Urinary bladder (tissue), 4 donors: ENCODE results near the gene LRRC8B. TPM values are rescaled to one million over a fixed set of nuclear protein-coding genes. Genes with fewer than 3 reads are reported as not detected.

Experiments used
- DNase-seq: peaks from one replicate; pipeline ENCODE4 v3.0.0-alpha.2; 2015; ENCODE audit errors: extremely low spot score
- H3K27ac ChIP-seq: one replicate; pipeline ENCODE4 v1.5.1; 2013; ENCODE audit warnings: low read depth, mild to moderate bottlenecking, moderate library complexity
- H3K36me3 ChIP-seq: one replicate; pipeline ENCODE4 v1.6.1; 2013; ENCODE audit warnings: mild to moderate bottlenecking, moderate library complexity; ENCODE audit not compliant: insufficient read depth
- H3K4me1 ChIP-seq: one replicate; pipeline ENCODE4 v1.6.1; 2013; ENCODE audit warnings: mild to moderate bottlenecking, moderate library complexity; ENCODE audit not compliant: insufficient read depth
- H3K4me3 ChIP-seq: one replicate; pipeline ENCODE4 v1.5.1; 2013; ENCODE audit warnings: low read depth, low read length
- WGBS: extraction: QIAGEN DNeasy Blood & Tissue Kit; methylation state at CpG from one replicate; pipeline ENCODE4 v1.1.7; 2013; 5-methylcytosine and 5-hydroxymethylcytosine counted together
- polyA plus RNA-seq: library from polyadenylated mRNA; stranded (reverse); fragments of 200-250 nt; gene quantifications from one replicate; pipeline ENCODE4 v1.2.3, GENCODE V29; 2013
- total RNA-seq: library from RNA; depleted of rRNA; stranded (reverse); fragments of >200 nt; gene quantifications from one replicate; pipeline ENCODE4 v1.2.3, GENCODE V29; 2014
- donor health status: healthy with polysubstance abuse.
- donor health status: healthy.

Gene LRRC8B
- 7.0 TPM for total RNA-seq
- 1.8 TPM for polyA plus RNA-seq

- H3K4me1 ChIP-seq: no peaks in the 10 kb centered on the region
- H3K4me3 ChIP-seq: peak within 1 kb of the TSS; percentile 86
- peak; percentile 56 for DNase-seq
- H3K27ac ChIP-seq: peak within 1 kb of the TSS; percentile 43
- under 1% methylated on average over 85 of the region's 85 CpGs for WGBS
- no peaks in the 10 kb centered on the region for H3K36me3 ChIP-seq
These were observed at the start of gene LRRC8B for GRCh38 chr1:89524369-89525168. TSS of gene LRRC8B (plus strand) at chr1:89524829. CDS start at chr1:89582651, 57,822 bp downstream.

GRCh38 chr1:89475269-89475668 lies 49.4 kb upstream of the LRRC8B start:
- Histone ChIP-seq H3K4me1 (no peaks in the 10 kb centered on the region), H3K4me3 (no peak overlapping the region), H3K36me3 (no peaks in the 10 kb centered on the region), H3K27ac (no peak overlapping the region)
- 91% methylated on average over 1 of the region's 1 CpG for WGBS
- DNase-seq: no peak

- H3K4me1 ChIP-seq: no peaks in the 10 kb centered on the region
- 64% methylated on average over 1 of the region's 1 CpG for WGBS
- DNase-seq: no peak
- H3K27ac ChIP-seq: no peak overlapping the region
- no peaks in the 10 kb centered on the region for H3K36me3 ChIP-seq
- no peak overlapping the region for H3K4me3 ChIP-seq
These were observed 48.6 kb upstream of the LRRC8B start for GRCh38 chr1:89476072-89476471.

- H3K4me3 ChIP-seq: no peak overlapping the region
- H3K4me1 ChIP-seq: no peaks in the 10 kb centered on the region
- H3K36me3 ChIP-seq: no peaks in the 10 kb centered on the region
- no peak overlapping the region for H3K27ac ChIP-seq
- peak; percentile 18 for DNase-seq
- 16% methylated on average over 3 of the region's 3 CpGs for WGBS
These were observed 41.4 kb upstream of the LRRC8B start for GRCh38 chr1:89483010-89483756.

- no peak overlapping the region for H3K27ac ChIP-seq
- no peaks in the 10 kb centered on the region for H3K36me3 ChIP-seq
- WGBS: 94% methylated on average over 1 of the region's 1 CpG
- H3K4me3 ChIP-seq: no peak overlapping the region
- DNase-seq: no peak
- H3K4me1 ChIP-seq: no peaks in the 10 kb centered on the region
These were observed 40.9 kb upstream of the LRRC8B start for GRCh38 chr1:89483757-89484077.

GRCh38 chr1:89484092-89485038 lies 40.3 kb upstream of the LRRC8B start:
- Histone ChIP-seq H3K36me3 (no peaks in the 10 kb centered on the region), H3K4me1 (no peaks in the 10 kb centered on the region), H3K27ac (no peak overlapping the region), H3K4me3 (no peak overlapping the region)
- WGBS: 51% methylated on average over 3 of the region's 3 CpGs
- DNase-seq: no peak

GRCh38 chr1:89487972-89488371 lies 36.7 kb upstream of the LRRC8B start:
- DNase-seq: no peak
- no peak overlapping the region for H3K27ac ChIP-seq
- H3K36me3 ChIP-seq: no peaks in the 10 kb centered on the region
- H3K4me1 ChIP-seq: no peaks in the 10 kb centered on the region
- no peak overlapping the region for H3K4me3 ChIP-seq
- WGBS: 56% methylated on average over 2 of the region's 2 CpGs

GRCh38 chr1:89489047-89489729 lies 35.4 kb upstream of the LRRC8B start:
- Histone ChIP-seq H3K4me3 (no peak overlapping the region), H3K4me1 (no peaks in the 10 kb centered on the region), H3K36me3 (no peaks in the 10 kb centered on the region), H3K27ac (no peak overlapping the region)
- 71% methylated on average over 2 of the region's 2 CpGs for WGBS
- DNase-seq: no peak

- H3K36me3 ChIP-seq: no peaks in the 10 kb centered on the region
- no peak overlapping the region for H3K27ac ChIP-seq
- no peaks in the 10 kb centered on the region for H3K4me1 ChIP-seq
- H3K4me3 ChIP-seq: no peak overlapping the region
- 81% methylated on average over 3 of the region's 3 CpGs for WGBS
- no peak for DNase-seq
These were observed 34.2 kb upstream of the LRRC8B start for GRCh38 chr1:89490389-89490788.

GRCh38 chr1:89499320-89499719 lies 25.3 kb upstream of the LRRC8B start:
- WGBS: 71% methylated on average over 6 of the region's 6 CpGs
- DNase-seq: no peak
- Histone ChIP-seq H3K36me3 (peaks cover 2% of the 10 kb centered on the region), H3K4me3 (no peak overlapping the region), H3K4me1 (no peaks in the 10 kb centered on the region), H3K27ac (no peak overlapping the region)

GRCh38 chr1:89502042-89502441 lies 22.6 kb upstream of the LRRC8B start:
- Histone ChIP-seq H3K4me1 (no peaks in the 10 kb centered on the region), H3K36me3 (peaks cover 2% of the 10 kb centered on the region), H3K27ac (no peak overlapping the region), H3K4me3 (no peak overlapping the region)
- 65% methylated on average over 2 of the region's 2 CpGs for WGBS
- DNase-seq: no peak

- DNase-seq: no peak
- no peaks in the 10 kb centered on the region for H3K4me1 ChIP-seq
- peaks cover 2% of the 10 kb centered on the region for H3K36me3 ChIP-seq
- 32% methylated on average over 1 of the region's 1 CpG for WGBS
- H3K4me3 ChIP-seq: no peak overlapping the region
- no peak overlapping the region for H3K27ac ChIP-seq
These were observed 21.7 kb upstream of the LRRC8B start for GRCh38 chr1:89502895-89503294.

GRCh38 chr1:89503690-89504089 lies 20.9 kb upstream of the LRRC8B start:
- H3K4me3 ChIP-seq: no peak overlapping the region
- H3K36me3 ChIP-seq: peaks cover 2% of the 10 kb centered on the region
- H3K27ac ChIP-seq: no peak overlapping the region
- WGBS: 59% methylated on average over 2 of the region's 2 CpGs
- DNase-seq: no peak
- no peaks in the 10 kb centered on the region for H3K4me1 ChIP-seq
